Stimulated activated CD4-positive, alpha-beta T cell treated with anti-CD3 and anti-CD28 coated beads, Interleukin-2, amount 100 ng/mL, for 48 hours (primary cell): ENCODE data around the gene GARRE1.
"Not testable (repeated sequence)": the region's sequence is repeated elsewhere in the genome, so short reads cannot be mapped to it uniquely, and the experiment has no call there.

Experiments
- DNase-seq, 2 donors: peaks; one replicate each; pipeline ENCODE4 v3.0.0-alpha.2; 2020

GARRE1 gene, protein sequence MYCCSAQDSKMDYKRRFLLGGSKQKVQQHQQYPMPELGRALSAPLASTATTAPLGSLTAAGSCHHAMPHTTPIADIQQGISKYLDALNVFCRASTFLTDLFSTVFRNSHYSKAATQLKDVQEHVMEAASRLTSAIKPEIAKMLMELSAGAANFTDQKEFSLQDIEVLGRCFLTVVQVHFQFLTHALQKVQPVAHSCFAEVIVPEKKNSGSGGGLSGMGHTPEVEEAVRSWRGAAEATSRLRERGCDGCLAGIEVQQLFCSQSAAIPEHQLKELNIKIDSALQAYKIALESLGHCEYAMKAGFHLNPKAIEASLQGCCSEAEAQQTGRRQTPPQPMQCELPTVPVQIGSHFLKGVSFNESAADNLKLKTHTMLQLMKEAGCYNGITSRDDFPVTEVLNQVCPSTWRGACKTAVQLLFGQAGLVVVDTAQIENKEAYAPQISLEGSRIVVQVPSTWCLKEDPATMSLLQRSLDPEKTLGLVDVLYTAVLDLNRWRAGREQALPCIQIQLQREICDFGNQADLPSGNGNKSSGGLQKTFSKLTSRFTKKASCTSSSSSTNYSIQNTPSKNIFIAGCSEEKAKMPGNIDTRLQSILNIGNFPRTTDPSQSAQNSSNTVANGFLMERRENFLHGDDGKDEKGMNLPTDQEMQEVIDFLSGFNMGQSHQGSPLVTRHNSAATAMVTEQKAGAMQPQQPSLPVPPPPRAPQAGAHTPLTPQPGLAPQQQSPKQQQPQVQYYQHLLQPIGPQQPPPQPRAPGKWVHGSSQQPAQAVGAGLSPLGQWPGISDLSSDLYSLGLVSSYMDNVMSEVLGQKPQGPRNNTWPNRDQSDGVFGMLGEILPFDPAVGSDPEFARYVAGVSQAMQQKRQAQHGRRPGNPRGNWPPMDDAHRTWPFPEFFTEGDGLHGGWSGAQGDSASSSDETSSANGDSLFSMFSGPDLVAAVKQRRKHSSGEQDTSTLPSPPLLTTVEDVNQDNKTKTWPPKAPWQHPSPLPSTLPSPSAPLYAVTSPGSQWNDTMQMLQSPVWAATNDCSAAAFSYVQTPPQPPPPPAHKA (N-terminal part only)

GRCh38 chr19:34254046-34254697 is at the start of gene GARRE1:
TSS of gene GARRE1 (plus strand) at chr19:34254554. CDS start at chr19:34300474, 45,920 bp downstream.
- DNase-seq, result peak; percentile 80 to 82

- DNase-seq, result not testable (repeated sequence)
These were observed 49.0 kb upstream of the GARRE1 start for GRCh38 chr19:34205324-34205723.

GRCh38 chr19:34208291-34208884 is 46.0 kb upstream of the GARRE1 start:
- DNase-seq, result no peak

DNA sequence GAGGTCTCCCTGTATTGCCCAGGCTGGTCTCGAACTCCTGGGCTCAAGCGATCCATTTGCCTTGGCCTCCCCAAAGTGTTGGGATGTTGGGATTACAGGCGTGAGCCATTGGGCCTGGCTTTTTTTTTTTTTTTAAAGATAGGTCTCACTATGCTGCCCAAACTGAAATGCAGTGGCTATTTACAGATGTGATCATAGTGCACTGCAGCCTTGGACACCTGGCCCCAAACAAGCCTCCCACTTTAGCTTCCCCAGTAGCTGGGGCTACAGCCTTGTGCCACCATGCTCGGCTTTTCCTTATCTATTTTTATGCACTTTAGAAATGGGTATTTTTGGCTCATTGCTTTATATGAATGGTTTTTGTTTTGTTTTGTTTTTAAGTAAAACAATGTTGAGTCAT is 44.6 kb upstream of the GARRE1 start:
- DNase-seq, result no peak

GRCh38 chr19:34213283-34213682 is 41.1 kb upstream of the GARRE1 start:
- no peak for DNase-seq

GRCh38 chr19:34214040-34214439 is 40.3 kb upstream of the GARRE1 start:
- DNase-seq, result no peak

- no peak for DNase-seq
These were observed 39.2 kb upstream of the GARRE1 start for GRCh38 chr19:34215006-34215665.

DNA sequence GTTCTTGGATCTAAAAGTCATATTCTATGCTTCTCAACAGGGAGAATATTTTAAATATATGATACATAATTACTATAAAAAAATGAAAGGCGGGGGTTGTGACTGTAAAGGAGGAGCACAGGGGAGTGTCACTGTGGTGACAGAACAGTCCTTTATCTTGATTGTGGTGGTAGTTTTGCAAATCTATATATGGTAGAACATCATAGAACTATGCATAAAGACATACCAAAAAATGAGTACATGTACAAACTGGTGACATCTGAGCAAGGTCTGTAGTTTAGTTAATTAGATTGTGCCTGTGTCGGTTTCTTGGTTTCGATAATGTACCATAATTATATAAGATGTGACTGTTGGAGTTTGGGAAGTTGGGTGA is 38.7 kb upstream of the GARRE1 start:
- no peak for DNase-seq

GRCh38 chr19:34216745-34217219 is 37.6 kb upstream of the GARRE1 start:
- DNase-seq, result not testable (repeated sequence)

GRCh38 chr19:34217952-34218817 is 36.2 kb upstream of the GARRE1 start:
- DNase-seq, result peak; percentile 51 to 53

DNA sequence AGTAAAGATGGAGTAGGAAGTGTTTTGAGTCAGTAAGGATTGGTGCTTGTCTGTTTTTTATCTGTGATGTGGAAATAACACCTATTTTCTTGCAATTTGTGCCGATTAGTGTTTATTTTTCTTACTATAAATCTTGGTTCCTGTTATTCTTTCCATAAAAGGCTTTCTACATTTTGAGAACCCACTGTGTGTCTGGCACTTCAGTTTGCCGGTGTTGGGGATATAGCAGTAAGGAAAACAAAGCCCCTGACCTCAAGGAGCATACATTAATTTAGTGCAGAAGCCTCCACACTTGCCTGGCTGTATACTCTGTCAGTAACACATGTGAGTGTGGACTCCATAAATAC is 35.6 kb upstream of the GARRE1 start:
- no peak for DNase-seq

DNA sequence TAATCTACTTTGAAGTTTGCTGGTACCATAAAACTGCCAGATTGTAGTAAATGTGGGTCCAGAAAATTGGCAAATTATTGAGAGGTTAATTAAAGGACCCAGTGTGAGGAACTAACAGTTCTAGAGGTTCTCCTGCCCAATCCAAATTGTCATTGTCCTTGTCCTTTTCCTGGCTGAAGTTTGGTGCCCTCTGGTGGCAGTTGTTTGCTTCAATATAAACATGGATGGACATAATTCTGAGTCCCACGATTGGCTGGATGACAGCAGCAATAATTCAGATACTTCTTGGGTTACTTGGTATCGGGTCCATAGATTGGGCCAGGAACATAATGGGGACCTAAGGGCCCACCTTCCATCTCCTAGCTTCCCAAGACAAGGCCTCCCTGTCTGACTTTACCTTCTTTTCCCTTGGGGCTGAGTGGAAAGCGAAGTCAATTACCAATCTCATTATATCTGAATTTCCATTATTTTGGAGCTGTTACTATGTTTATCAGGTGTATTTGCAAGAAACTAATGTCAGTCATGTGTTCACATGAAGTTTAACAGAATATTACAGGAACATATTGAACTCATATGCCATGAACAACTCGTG is 33.8 kb upstream of the GARRE1 start:
- DNase-seq, result peak; percentile 61 to 72

GRCh38 chr19:34222386-34222785 is 32.0 kb upstream of the GARRE1 start:
- DNase-seq, result no peak

GRCh38 chr19:34224996-34225658 is 29.2 kb upstream of the GARRE1 start:
- DNase-seq, result no peak

DNA sequence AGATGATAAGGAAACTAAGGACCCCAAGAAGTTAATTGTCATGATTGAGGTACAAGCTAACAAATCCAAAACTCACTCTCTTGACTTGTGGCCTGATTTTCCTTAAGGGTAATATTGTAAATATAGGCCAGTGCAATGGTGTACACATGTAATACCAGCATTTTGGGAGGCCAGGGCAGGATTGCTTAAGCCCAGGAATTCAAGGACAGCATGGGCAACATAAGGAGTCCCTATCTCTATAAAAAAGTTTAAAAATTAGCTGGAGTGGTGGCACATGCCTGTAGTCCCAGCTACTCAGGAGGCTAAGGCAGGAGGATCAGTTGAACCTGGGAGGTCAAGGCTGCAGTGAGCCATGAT is 28.7 kb upstream of the GARRE1 start:
- no peak for DNase-seq

DNA sequence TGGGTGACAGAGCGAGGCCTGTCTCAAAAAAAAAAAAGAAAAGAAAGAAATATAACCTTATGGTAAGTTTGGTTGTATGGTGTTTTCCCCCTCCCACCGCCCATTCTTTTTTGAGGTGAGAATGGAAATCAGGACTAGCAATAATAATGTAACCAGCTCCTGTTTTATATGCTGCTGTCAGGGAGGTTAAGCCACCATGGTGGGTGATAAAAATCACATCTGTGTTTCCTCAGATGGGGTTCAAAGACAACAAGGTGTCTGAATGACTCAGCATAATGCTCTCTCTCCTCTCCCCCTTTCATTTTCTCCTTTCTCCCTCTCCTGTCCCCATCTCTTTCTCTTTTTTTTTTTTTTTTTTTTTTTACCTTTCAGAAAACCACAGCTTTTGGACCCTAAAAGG is 28.3 kb upstream of the GARRE1 start:
- no peak for DNase-seq

- no peak for DNase-seq
These were observed 26.0 kb upstream of the GARRE1 start for GRCh38 chr19:34228347-34228746.

- DNase-seq, result no peak
These were observed 25.6 kb upstream of the GARRE1 start for GRCh38 chr19:34228762-34229161.

DNA sequence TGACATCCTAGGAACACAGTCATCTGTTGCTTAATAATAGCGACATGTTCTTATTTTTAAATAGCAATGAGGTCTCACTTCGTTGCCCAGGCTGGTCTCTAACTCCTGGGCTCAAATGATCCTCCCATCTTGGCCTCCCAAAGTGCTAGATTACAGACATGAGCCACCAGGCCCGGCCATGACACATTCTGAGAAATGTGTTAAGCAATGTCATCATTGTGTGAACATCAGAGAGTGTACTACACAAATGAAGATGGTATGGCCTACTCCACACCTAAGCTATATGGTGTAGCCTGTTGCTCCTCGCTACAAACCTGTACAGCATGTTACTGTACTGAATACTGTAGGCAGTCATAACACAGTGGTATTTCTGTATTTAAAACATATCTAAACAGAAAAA is 24.6 kb upstream of the GARRE1 start:
- DNase-seq, result no peak

- no peak for DNase-seq
These were observed 23.5 kb upstream of the GARRE1 start for GRCh38 chr19:34230820-34231219.
